Lower leg skin (tissue), 3 donors: ENCODE data around the gene KLF6.

Experiments used
- CTCF ChIP-seq, 3 donors: fragments of 450-650 bp; IDR thresholded peaks; one replicate each; pipeline ENCODE4 v1.5.1; 2016; ENCODE audit warnings: antibody characterized with exemption in 3 of 3, mild to moderate bottlenecking in 3 of 3, moderate library complexity in 2 of 3
- POLR2A ChIP-seq, 2 donors: fragments of 450-650 bp; IDR thresholded peaks; one replicate each; pipeline ENCODE4 v1.6.1; 2016 to 2017; ENCODE audit warnings: antibody characterized with exemption in 2 of 2, mild to moderate bottlenecking in 1 of 2, moderate library complexity in 1 of 2

- TF ChIP-seq POLR2A (IDR thresholded peaks at IDR 0.05): no peak
- no peak for TF ChIP-seq CTCF (IDR thresholded peaks at IDR 0.05)
Measured at GRCh38 chr10:3729397-3729976, 55.5 kb downstream of the KLF6 start.
